IMR-90 (cell line): ENCODE results near the gene CFAP92. TPM values are rescaled to one million over a fixed set of nuclear protein-coding genes. Genes with fewer than 3 reads are reported as not detected.

Experiments used
- ATAC-seq: fragments of 200-7000 bp; cut with Tn5 transposase; 2 replicates; pipeline ENCODE4 v1.9.1; 2020; ENCODE audit warnings: low read depth, mild to moderate bottlenecking, moderate library complexity
- BruUV-seq: library from RNA; stranded (reverse); fragments of 400-500 nt; replicated peaks from 2 replicates; lab custom pipeline; 2021; lab: Mats Ljungman, UMichigan
- CTCF ChIA-PET: fragments of 300-600 bp; formaldehyde crosslinking; extraction: SDS; loops from one replicate; lab custom pipeline; 2021; ENCODE audit warnings: antibody characterized with exemption; lab: Yijun Ruan, JAX
- POLR2A ChIA-PET: fragments of 300-600 bp; sonication (Branson Sonifier 250); formaldehyde crosslinking; loops from one replicate; lab custom pipeline; 2022; ENCODE audit warnings: antibody characterized with exemption; ENCODE audit not compliant: unreplicated experiment; lab: Charles Lee
- DNase-seq: peaks from one replicate; pipeline ENCODE4 v3.0.0; 2013
- H2AFZ ChIP-seq: replicated peaks from 2 replicates; pipeline ENCODE3; 2013; ENCODE audit warnings: low read length, mild to moderate bottlenecking; ENCODE audit not compliant: poor library complexity
- H2AK5ac ChIP-seq: 2 replicates; pipeline ENCODE4 v1.6.1; 2013; ENCODE audit warnings: low read depth, low read length, inconsistent platforms
- H2AK9ac ChIP-seq: replicated peaks from 2 replicates; pipeline ENCODE3; 2013; ENCODE audit warnings: mild to moderate bottlenecking, low read depth, low read length, moderate library complexity; ENCODE audit not compliant: poor library complexity
- H2BK120ac ChIP-seq: 2 replicates; pipeline ENCODE4 v1.6.1; 2013; ENCODE audit warnings: low read depth, low read length, inconsistent platforms
- H2BK15ac ChIP-seq: 3 replicates; pipeline ENCODE4 v1.6.1; 2013; ENCODE audit warnings: low read depth, low read length, inconsistent platforms
- H2BK20ac ChIP-seq: 2 replicates; pipeline ENCODE4 v1.6.1; 2013; ENCODE audit warnings: low read depth, mild to moderate bottlenecking, inconsistent platforms, low read length, moderate library complexity
- H2BK5ac ChIP-seq: 2 replicates; pipeline ENCODE4 v1.6.1; 2013; ENCODE audit warnings: mild to moderate bottlenecking, low read depth, low read length, inconsistent platforms; ENCODE audit not compliant: poor library complexity, severe bottlenecking
- H3K14ac ChIP-seq: replicated peaks from 2 replicates; pipeline ENCODE4 v1.6.1; 2013; ENCODE audit warnings: low read depth, low read length, inconsistent platforms
- H3K18ac ChIP-seq: 2 replicates; pipeline ENCODE4 v1.6.1; 2013; ENCODE audit warnings: low read depth, low read length, control low read depth
- H3K23ac ChIP-seq: 2 replicates; pipeline ENCODE4 v1.6.1; 2013; ENCODE audit warnings: low read depth, low read length, inconsistent platforms
- H3K27ac ChIP-seq: 2 replicates; pipeline ENCODE4 v1.5.1; 2013; ENCODE audit warnings: mild to moderate bottlenecking, control low read depth, low read length; ENCODE audit not compliant: insufficient read depth
- H3K27me3 ChIP-seq: 2 replicates; pipeline ENCODE4 v1.6.1; 2013; ENCODE audit warnings: low read length; ENCODE audit not compliant: control insufficient read depth, insufficient read depth
- H3K36me3 ChIP-seq: 2 replicates; pipeline ENCODE4 v1.6.1; 2013; ENCODE audit warnings: low read length, mixed read lengths; ENCODE audit not compliant: control insufficient read depth, insufficient read depth
- H3K4ac ChIP-seq: 2 replicates; pipeline ENCODE4 v1.6.1; 2013; ENCODE audit warnings: low read depth, low read length, inconsistent platforms
- H3K4me1 ChIP-seq: 2 replicates; pipeline ENCODE4 v1.6.1; 2013; ENCODE audit warnings: low read length, mixed read lengths; ENCODE audit not compliant: control insufficient read depth, insufficient read depth
- H3K4me2 ChIP-seq: 2 replicates; pipeline ENCODE4 v1.6.1; 2013; ENCODE audit warnings: low read depth, mild to moderate bottlenecking, control low read depth, low read length, moderate library complexity
- H3K4me3 ChIP-seq: 2 replicates; pipeline ENCODE4 v1.5.1; 2013; ENCODE audit warnings: low read depth, mild to moderate bottlenecking, control low read depth, low read length, moderate library complexity; ENCODE audit not compliant: insufficient read depth
- H3K56ac ChIP-seq: 2 replicates; pipeline ENCODE4 v1.6.1; 2013; ENCODE audit warnings: low read length, inconsistent platforms; ENCODE audit not compliant: insufficient read depth; ENCODE audit errors: extremely low read depth
- H3K79me1 ChIP-seq, 2 experiments: 2 replicates each; pipeline ENCODE4 v1.6.1; 2013; ENCODE audit warnings: low read length in 2 of 2, inconsistent platforms in 1 of 2, low read depth in 1 of 2
- H3K9ac ChIP-seq: 2 replicates; pipeline ENCODE4 v1.6.1; 2013; ENCODE audit warnings: low read depth, low read length, control low read depth
- H3K9me1 ChIP-seq: 2 replicates; pipeline ENCODE4 v1.6.1; 2013; ENCODE audit warnings: low read length, inconsistent platforms; ENCODE audit not compliant: insufficient read depth
- H3K9me3 ChIP-seq: 2 replicates; pipeline ENCODE4 v1.6.1; 2013; ENCODE audit warnings: low read length; ENCODE audit not compliant: control insufficient read depth, insufficient read depth
- H4K20me1 ChIP-seq: 2 replicates; pipeline ENCODE4 v1.6.1; 2013; ENCODE audit warnings: low read length, inconsistent platforms; ENCODE audit not compliant: insufficient read depth
- H4K5ac ChIP-seq: 2 replicates; pipeline ENCODE4 v1.6.1; 2013; ENCODE audit warnings: mild to moderate bottlenecking, low read depth, low read length, control low read depth
- H4K8ac ChIP-seq, 2 experiments: 2 replicates each; pipeline ENCODE4 v1.6.1; 2013; ENCODE audit warnings: low read depth in 2 of 2, low read length in 2 of 2, control low read depth in 1 of 2, inconsistent platforms in 1 of 2
- H4K91ac ChIP-seq: 2 replicates; pipeline ENCODE4 v1.6.1; 2013; ENCODE audit warnings: low read depth, low read length, inconsistent platforms; ENCODE audit not compliant: insufficient read depth
- BHLHE40 ChIP-seq: fragments of 150-350 bp; IDR thresholded peaks from 2 replicates; pipeline ENCODE4 v1.6.1; 2016; ENCODE audit warnings: mild to moderate bottlenecking, low read depth, low read length
- CHD1 ChIP-seq: IDR thresholded peaks from 2 replicates; pipeline ENCODE4 v1.6.1; 2012; ENCODE audit warnings: low read depth, low read length, improper control_type of control experiment
- CTCF ChIP-seq: conservative IDR thresholded peaks from 2 replicates; pipeline ENCODE4 v1.5.1; 2012; ENCODE audit warnings: mild to moderate bottlenecking, low read depth, low read length, improper control_type of control experiment
- ELK1 ChIP-seq: fragments of 150-350 bp; IDR thresholded peaks from 2 replicates; pipeline ENCODE4 v1.6.1; 2016; ENCODE audit warnings: low read depth, mild to moderate bottlenecking, low read length, moderate library complexity, borderline replicate concordance
- MAFK ChIP-seq: IDR thresholded peaks from 2 replicates; pipeline ENCODE4 v1.6.1; 2012; ENCODE audit warnings: low read depth, low read length, improper control_type of control experiment
- MAZ ChIP-seq: IDR thresholded peaks from 2 replicates; pipeline ENCODE4 v1.6.1; 2012; ENCODE audit warnings: low read depth, mild to moderate bottlenecking, low read length, improper control_type of control experiment, moderate library complexity, borderline replicate concordance
- MXI1 ChIP-seq: IDR thresholded peaks from 2 replicates; pipeline ENCODE4 v1.6.1; 2012; ENCODE audit warnings: low read depth, mild to moderate bottlenecking, low read length, moderate library complexity, borderline replicate concordance
- NFE2L2 ChIP-seq: fragments of 150-350 bp; IDR thresholded peaks from 2 replicates; pipeline ENCODE4 v1.6.1; 2016; ENCODE audit warnings: low read depth, mild to moderate bottlenecking, low read length
- POLR2A ChIP-seq: IDR thresholded peaks from 2 replicates; pipeline ENCODE4 v1.6.1; 2012; ENCODE audit warnings: mild to moderate bottlenecking, low read depth, low read length
- RAD21 ChIP-seq: IDR thresholded peaks from 2 replicates; pipeline ENCODE4 v1.6.1; 2012; ENCODE audit warnings: low read length, improper control_type of control experiment
- RCOR1 ChIP-seq: IDR thresholded peaks from 2 replicates; pipeline ENCODE4 v1.6.1; 2012; ENCODE audit warnings: mild to moderate bottlenecking, low read length, improper control_type of control experiment; ENCODE audit not compliant: insufficient replicate concordance
- RFX5 ChIP-seq: IDR thresholded peaks from 2 replicates; pipeline ENCODE4 v1.8.0; 2012; ENCODE audit warnings: low read depth, mild to moderate bottlenecking, low read length, moderate library complexity
- SMC3 ChIP-seq: fragments of 150-350 bp; IDR thresholded peaks from 2 replicates; pipeline ENCODE4 v1.6.1; 2016; ENCODE audit warnings: low read depth, mild to moderate bottlenecking, antibody characterized with exemption, low read length, moderate library complexity
- USF2 ChIP-seq: fragments of 150-350 bp; IDR thresholded peaks from 2 replicates; pipeline ENCODE4 v1.6.1; 2017; ENCODE audit warnings: mild to moderate bottlenecking, antibody characterized with exemption, low read length, low read depth
- WGBS, 2 experiments: methylation state at CpG; one replicate each; pipeline versions ENCODE4 v1.1.5 to v1.1.7; 2013; ENCODE audit warnings: missing lambda C conversion rate in 2 of 2; ENCODE audit not compliant: insufficient read length in 1 of 2; ENCODE audit errors: extremely low coverage in 2 of 2; 5-methylcytosine and 5-hydroxymethylcytosine counted together
- dilution Hi-C: fragments of 300-500 bp; cut with HindIII; formaldehyde crosslinking; loops from one replicate; pipeline ENCODE4 v1.14.3; 2018; ENCODE audit warnings: low sequenced_read_pairs; ENCODE audit not compliant: unreplicated experiment
- in situ Hi-C: fragments of 300-500 bp; cut with MboI; formaldehyde crosslinking; loops from 3 replicates; pipeline ENCODE4 v1.14.3; 2019; ENCODE audit warnings: low sequenced_read_pairs, inconsistent platforms, mixed read lengths
- intact Hi-C: fragments of 100-400 bp; cut with micrococcal nuclease; formaldehyde crosslinking; loops from 2 replicates; pipeline ENCODE4 v1.10.0; 2022
- polyA plus RNA-seq, 3 experiments: library from polyadenylated mRNA; depleted of rRNA; stranded (reverse); fragments of >200 nt; gene quantifications; 2 replicates each; pipeline ENCODE4 v1.2.3, GENCODE V29; 2012; ENCODE audit warnings: low replicate concordance in 1 of 3
- total RNA-seq: library from RNA; depleted of rRNA; stranded (reverse); fragments of >200 nt; gene quantifications from 2 replicates; pipeline ENCODE4 v1.2.3, GENCODE V29; 2012

The CFAP92 gene
- total and polyA plus RNA-seq, 2 of the 4 experiments (the other 2 are of a cell fraction): not detected

- peaks cover 44% of the 10 kb centered on the region; the same call in 1 of the 2 replicates for H3K27me3 ChIP-seq
- in situ Hi-C loops: no loop called here
- no peak overlapping the region for H4K8ac ChIP-seq
- no peak overlapping the region for H3K4ac ChIP-seq
- H3K79me1 ChIP-seq: no peaks in the 10 kb centered on the region
- BruUV-seq: no TSS peak
- no peak overlapping the region for H3K56ac ChIP-seq
- H4K20me1 ChIP-seq: peaks cover 5% of the 10 kb centered on the region; the same call in 1 of the 2 replicates
- intact Hi-C loops: no loop called here
- H2AK9ac ChIP-seq: no peak overlapping the region
- no peak overlapping the region for H3K27ac ChIP-seq
- H2BK120ac ChIP-seq: no peak overlapping the region
- dilution Hi-C loops: no loop called here
- H2BK15ac ChIP-seq: no peak overlapping the region
- WGBS, 2 experiments: 80% methylated on average over 2 of the region's 11 CpGs; no CpG with 5 or more reads in 1 of the 2 experiments
- ChIA-PET POLR2A (no interaction called here), CTCF (interaction anchor here (1.6 kb wide), 1 partner anchor 16 kb away, joined by 4 read pairs; no protein-coding TSS in a partner anchor)
- no peak overlapping the region for H2AFZ ChIP-seq
- DNase-seq (no peak), ATAC-seq (0 out of 2 replicates have a peak, but pooled peaks have one; percentile 29)
- no peaks in the 10 kb centered on the region for H3K9me1 ChIP-seq
- no peaks in the 10 kb centered on the region for H3K36me3 ChIP-seq
- H2AK5ac ChIP-seq: no peak overlapping the region
- no peak overlapping the region for H3K14ac ChIP-seq
- H2BK20ac ChIP-seq: no peak overlapping the region
- no peak overlapping the region for H3K18ac ChIP-seq
- H3K23ac ChIP-seq: no peak overlapping the region
- H3K9me3 ChIP-seq: no peaks in the 10 kb centered on the region; the same call in 1 of the 2 replicates
- no peak overlapping the region for H3K4me3 ChIP-seq
- no peak overlapping the region for H3K4me2 ChIP-seq
- no peak overlapping the region for H4K5ac ChIP-seq
- peaks cover 2% of the 10 kb centered on the region; the same call in 1 of the 2 replicates for H3K4me1 ChIP-seq
- no peak overlapping the region for H2BK5ac ChIP-seq
- no peak overlapping the region for H4K91ac ChIP-seq
- no peak overlapping the region for H3K9ac ChIP-seq
- TF ChIP-seq SMC3: no peak
- TF ChIP-seq RCOR1: no peak
- no peak for TF ChIP-seq BHLHE40
- no peak for TF ChIP-seq USF2
- TF ChIP-seq MAZ: no peak
- no peak for TF ChIP-seq CTCF
- no peak for TF ChIP-seq CHD1
- TF ChIP-seq MAFK: no peak
- no peak for TF ChIP-seq NFE2L2
- TF ChIP-seq MXI1: no peak
- TF ChIP-seq ELK1: no peak
- TF ChIP-seq RAD21: no peak
- TF ChIP-seq RFX5: no peak
- no peak for TF ChIP-seq POLR2A
These were observed 41.7 kb upstream of the CFAP92 start for GRCh38 chr3:129035360-129036221.
